HCT116 (cell line): ENCODE results near the gene LRRC10. TPM values are rescaled to one million over a fixed set of nuclear protein-coding genes. Genes with fewer than 3 reads are reported as not detected.

Source experiments
- ATAC-seq: fragments of 200-7000 bp; cut with Tn5 transposase; 2 replicates; pipeline ENCODE4 v1.9.1; 2020; ENCODE audit warnings: mild to moderate bottlenecking, moderate library complexity
- BruUV-seq: library from RNA; stranded (reverse); fragments of 400-500 nt; replicated peaks from 2 replicates; lab custom pipeline; 2021; lab: Mats Ljungman, UMichigan
- CTCF ChIA-PET: fragments of 300-600 bp; sonication (Branson Sonifier 250); formaldehyde crosslinking; loops from one replicate; lab custom pipeline; 2021; ENCODE audit warnings: antibody characterized with exemption; lab: Charles Lee
- POLR2A ChIA-PET: fragments of 300-600, 350-600 bp; sonication (Branson Sonifier 250); formaldehyde crosslinking; loops from one replicate; lab custom pipeline; 2021; ENCODE audit warnings: antibody characterized with exemption; lab: Charles Lee
- RAD21 ChIA-PET, 2 experiments: fragments of 300-600 bp; sonication (Branson Sonifier 250); formaldehyde crosslinking; loops; one replicate each; lab custom pipeline; 2023; ENCODE audit warnings: low total read pairs in 2 of 2; ENCODE audit not compliant: uncharacterized antibody in 2 of 2, unreplicated experiment in 2 of 2, low non-redundant PET in 1 of 2; lab: Charles Lee
- DNase-seq: peaks from one replicate; pipeline ENCODE4 v3.0.0-alpha.2; 2010; ENCODE audit warnings: low read depth, low spot score
- H2AFZ ChIP-seq: fragments of 200-600 bp; shearing (Covaris generic), sonication (generic); 2 replicates; pipeline ENCODE4 v1.6.1; 2017; ENCODE audit warnings: low read depth, mixed run types, mixed read lengths, antibody characterized with exemption, low read length; ENCODE audit not compliant: poor library complexity, severe bottlenecking
- H3K27ac ChIP-seq: 2 replicates; pipeline ENCODE4 v1.5.1; 2012; ENCODE audit warnings: low read depth, low read length
- H3K27me3 ChIP-seq: fragments of 200-600 bp; sonication (generic); 2 replicates; pipeline ENCODE4 v1.6.1; 2016; ENCODE audit warnings: mixed run types, low read length, mixed read lengths; ENCODE audit not compliant: insufficient read depth
- H3K36me3 ChIP-seq, 2 experiments: fragments of 200-500 bp in 1 of 2; fragments of 200-600 bp in 1 of 2; sonication (Bioruptor generic) in 1 of 2; sonication (generic) in 1 of 2; 2 replicates each; pipeline versions ENCODE4 v1.5.1 to v1.6.1; 2014 to 2016; ENCODE audit warnings: low read length in 2 of 2, inconsistent platforms in 1 of 2, mixed read lengths in 1 of 2, mixed run types in 1 of 2; ENCODE audit not compliant: insufficient read depth in 2 of 2, control insufficient read depth in 1 of 2
- H3K4me1 ChIP-seq, 2 experiments: fragments of 200-600 bp in 1 of 2; sonication (generic) in 1 of 2; 2 replicates each; pipeline versions ENCODE4 v1.5.1 to v1.6.1; 2012 to 2017; ENCODE audit warnings: low read length in 2 of 2, inconsistent platforms in 1 of 2, mild to moderate bottlenecking in 1 of 2, mixed read lengths in 1 of 2, mixed run types in 1 of 2, moderate library complexity in 1 of 2; ENCODE audit not compliant: insufficient read depth in 2 of 2, control insufficient read depth in 1 of 2
- H3K4me2 ChIP-seq: fragments of 200-600 bp; sonication (generic); 2 replicates; pipeline ENCODE4 v1.6.1; 2017; ENCODE audit warnings: mixed run types, low read length, mixed read lengths
- H3K4me3 ChIP-seq, 2 experiments: fragments of 200-600 bp in 1 of 2; sonication (generic) in 1 of 2; replicated peaks in 1 of 2; 2 replicates each; pipeline ENCODE4 v1.5.1; 2011 to 2016; ENCODE audit warnings: low read length in 2 of 2, control low read depth in 1 of 2, low read depth in 1 of 2, mild to moderate bottlenecking in 1 of 2, mixed read lengths in 1 of 2, mixed run types in 1 of 2
- H3K79me2 ChIP-seq: fragments of 200-600 bp; sonication (generic); 2 replicates; pipeline ENCODE4 v1.6.1; 2017; ENCODE audit warnings: mild to moderate bottlenecking, mixed run types, low read length, moderate library complexity, mixed read lengths; ENCODE audit not compliant: insufficient read depth
- H3K9ac ChIP-seq: fragments of 200-600 bp; sonication (generic); 2 replicates; pipeline ENCODE4 v1.6.1; 2016; ENCODE audit warnings: low read length, mixed read lengths
- H3K9me2 ChIP-seq: fragments of 200-600 bp; sonication (generic), shearing (Covaris generic); 2 replicates; pipeline ENCODE4 v1.6.1; 2017; ENCODE audit warnings: mixed run types, mild to moderate bottlenecking, moderate library complexity; ENCODE audit not compliant: insufficient read depth
- H3K9me3 ChIP-seq, 2 experiments: fragments of 200-500 bp in 1 of 2; fragments of 200-600 bp in 1 of 2; sonication (Bioruptor generic) in 1 of 2; sonication (generic) in 1 of 2; 2 replicates each; pipeline ENCODE4 v1.6.1; 2014 to 2017; ENCODE audit warnings: low read length in 2 of 2, mixed read lengths in 2 of 2, inconsistent platforms in 1 of 2, low read depth in 1 of 2, mild to moderate bottlenecking in 1 of 2, mixed run types in 1 of 2, moderate library complexity in 1 of 2; ENCODE audit not compliant: control insufficient read depth in 1 of 2, insufficient read depth in 1 of 2
- H4K20me1 ChIP-seq: fragments of 200-600 bp; sonication (generic), shearing (Covaris generic); 2 replicates; pipeline ENCODE4 v1.6.1; 2017; ENCODE audit warnings: mixed run types, mild to moderate bottlenecking, moderate library complexity; ENCODE audit not compliant: insufficient read depth
- ATF3 ChIP-seq: IDR thresholded peaks from 2 replicates; pipeline ENCODE4 v1.6.1; 2012
- CEBPB ChIP-seq: IDR thresholded peaks from 2 replicates; pipeline ENCODE4 v1.6.1; 2012; ENCODE audit warnings: low read depth
- CTCF ChIP-seq, 3 experiments: fragments of 200-600 bp in 1 of 3; sonication (generic) in 1 of 3; IDR thresholded peaks in 2 of 3; conservative IDR thresholded peaks in 1 of 3; 2 replicates each; pipeline ENCODE4 v1.5.1; 2012 to 2017; ENCODE audit warnings: low read depth in 2 of 3, low read length in 2 of 3, antibody characterized with exemption in 1 of 3, borderline replicate concordance in 1 of 3, control low read depth in 1 of 3, mild to moderate bottlenecking in 1 of 3, mixed read lengths in 1 of 3, mixed run types in 1 of 3, moderate library complexity in 1 of 3; ENCODE audit not compliant: insufficient read depth in 1 of 3
- EGR1 ChIP-seq: IDR thresholded peaks from 2 replicates; pipeline ENCODE4 v1.6.1; 2012; ENCODE audit warnings: low read depth
- ELF1 ChIP-seq: IDR thresholded peaks from 2 replicates; pipeline ENCODE4 v1.6.1; 2012; ENCODE audit warnings: low read depth, borderline replicate concordance
- EZH2phosphoT487 ChIP-seq: fragments of 200-600 bp; IDR thresholded peaks from 2 replicates; pipeline ENCODE4 v1.6.1; 2018; ENCODE audit warnings: antibody characterized with exemption, borderline replicate concordance
- FOSL1 ChIP-seq: IDR thresholded peaks from 2 replicates; pipeline ENCODE4 v1.6.1; 2012; ENCODE audit warnings: low read depth
- JUND ChIP-seq: IDR thresholded peaks from 2 replicates; pipeline ENCODE4 v1.6.1; 2012
- MAX ChIP-seq: IDR thresholded peaks from 2 replicates; pipeline ENCODE4 v1.6.1; 2012
- POLR2AphosphoS5 ChIP-seq: IDR thresholded peaks from 2 replicates; pipeline ENCODE4 v1.6.1; 2011; ENCODE audit warnings: mild to moderate bottlenecking, low read depth, low read length, moderate library complexity
- RAD21 ChIP-seq: IDR thresholded peaks from 2 replicates; pipeline ENCODE4 v1.6.1; 2012; ENCODE audit warnings: low read depth, mild to moderate bottlenecking
- REST ChIP-seq: IDR thresholded peaks from 2 replicates; pipeline ENCODE4 v1.6.1; 2012; ENCODE audit warnings: low read depth
- SIN3A ChIP-seq: IDR thresholded peaks from 2 replicates; pipeline ENCODE4 v1.6.1; 2012; ENCODE audit warnings: low read depth
- SP1 ChIP-seq: IDR thresholded peaks from 2 replicates; pipeline ENCODE4 v1.6.1; 2012; ENCODE audit warnings: low read depth
- SRF ChIP-seq: IDR thresholded peaks from 2 replicates; pipeline ENCODE4 v1.6.1; 2012; ENCODE audit warnings: low read depth
- TCF7L2 ChIP-seq: IDR thresholded peaks from 2 replicates; pipeline ENCODE4 v1.7.0; 2011; ENCODE audit warnings: borderline replicate concordance, inconsistent platforms; ENCODE audit not compliant: insufficient read depth, insufficient read length; ENCODE audit errors: extremely low read depth
- YY1 ChIP-seq: IDR thresholded peaks from 2 replicates; pipeline ENCODE4 v1.6.1; 2011; ENCODE audit warnings: low read length, low read depth, moderate library complexity, mild to moderate bottlenecking; ENCODE audit not compliant: insufficient replicate concordance; ENCODE audit errors: extremely low read depth
- ZBTB33 ChIP-seq: IDR thresholded peaks from 2 replicates; pipeline ENCODE4 v1.6.1; 2011; ENCODE audit warnings: mild to moderate bottlenecking, low read length, moderate library complexity; ENCODE audit not compliant: insufficient replicate concordance; ENCODE audit errors: extremely low read depth
- ZFX ChIP-seq: fragments of 450-650 bp; IDR thresholded peaks from 2 replicates; pipeline ENCODE4 v1.6.1; 2017
- ZNF274 ChIP-seq: fragments of 200-500 bp; sonication (Bioruptor generic); IDR thresholded peaks from 2 replicates; pipeline ENCODE4 v1.6.1; 2014; ENCODE audit warnings: mild to moderate bottlenecking, low read depth, low read length, inconsistent platforms
- intact Hi-C: fragments of 100-400 bp; cut with micrococcal nuclease; formaldehyde crosslinking; loops from 2 replicates; pipeline ENCODE4 v1.10.0; 2022
- total RNA-seq: library from RNA; stranded (reverse); gene quantifications from one replicate; pipeline ENCODE4 v1.2.1, GENCODE V29; 2021; ENCODE audit not compliant: unreplicated experiment

LRRC10 gene
- total RNA-seq, 1 experiment from 2014 or later, result not detected

- BruUV-seq, result no TSS peak
- CTCF ChIA-PET, result no interaction called here
Measured at GRCh38 chr12:69598174-69598753, 12.4 kb downstream of the LRRC10 start.

More at GRCh38 chr12:69598174-69598753, 12.4 kb downstream of the LRRC10 start:
- TF ChIP-seq REST (no peak), EZH2phosphoT487 (no peak), ELF1 (no peak), MAX (no peak), YY1 (no peak), ZBTB33 (no peak), POLR2AphosphoS5 (no peak), FOSL1 (no peak), EGR1 (no peak), RAD21 (no peak), JUND (no peak), SP1 (no peak), CTCF (IDR thresholded peaks at IDR 0.05 in 2 of 3, conservative IDR thresholded peaks at IDR 0.05 in 1 of 3; ENCODE audit: borderline replicate concordance in 1 of 3, insufficient read depth in 1 of 3, low read depth in 2 of 3, low read length in 2 of 3) (no peak), SRF (no peak), TCF7L2 (no peak), ZNF274 (no peak), SIN3A (no peak), ZFX (no peak), CEBPB (no peak), ATF3 (no peak)
- Histone ChIP-seq H3K79me2 (peaks cover 41% of the 10 kb centered on the region), H3K9me3 (no peaks in the 10 kb centered on the region), H3K4me3 (no peak overlapping the region), H3K9me2 (no peaks in the 10 kb centered on the region), H4K20me1 (peaks cover 30% of the 10 kb centered on the region; the same call in 1 of the 2 replicates), H3K4me2 (no peak overlapping the region), H2AFZ (no peak overlapping the region), H3K27me3 (no peaks in the 10 kb centered on the region), H3K4me1 (no peaks in the 10 kb centered on the region), H3K27ac (no peak overlapping the region), H3K36me3 (peaks cover 65 to 67% of the 10 kb centered on the region in 2 experiments), H3K9ac (no peak overlapping the region)
- no peak for ATAC-seq
- RAD21 ChIA-PET, result no interaction called here
- DNase-seq, result no peak
- intact Hi-C loops, result no loop called here
- POLR2A ChIA-PET, result no interaction called here
